ENCODE results near the gene FCHSD2.
"Not testable (repeated sequence)": the region's sequence is repeated elsewhere in the genome, so short reads cannot be mapped to it uniquely, and the experiment has no call there.

Gene FCHSD2

GRCh38 chr11:73147771-73148681 lies 5.9 kb upstream of the FCHSD2 start:
- DNase-seq = no peak

GRCh38 chr11:73145986-73146575 lies 4.0 kb upstream of the FCHSD2 start:
- no peak for DNase-seq

- DNase-seq = no peak
These were observed 1.2 kb upstream of the FCHSD2 start for GRCh38 chr11:73143126-73143838.

GRCh38 chr11:73141309-73142127 lies 600 bp downstream of the FCHSD2 start:
- peak; percentile 75 for DNase-seq

- peak; percentile 43 for DNase-seq
These were observed 1.1 kb downstream of the FCHSD2 start for GRCh38 chr11:73141031-73141308.

- peak; percentile 19 for DNase-seq
These were observed 1.7 kb downstream of the FCHSD2 start for GRCh38 chr11:73140213-73141030.

- DNase-seq = no peak
These were observed 2.5 kb downstream of the FCHSD2 start for GRCh38 chr11:73139476-73140198.

GRCh38 chr11:73137944-73138274 lies 4.2 kb downstream of the FCHSD2 start:
- no peak for DNase-seq

- DNase-seq = no peak
These were observed 4.7 kb downstream of the FCHSD2 start for GRCh38 chr11:73137262-73137943.

- DNase-seq = not testable (repeated sequence)
These were observed 5.4 kb downstream of the FCHSD2 start for GRCh38 chr11:73136722-73137121.

- no peak for DNase-seq
These were observed 6.5 kb downstream of the FCHSD2 start for GRCh38 chr11:73135346-73136284.

GRCh38 chr11:73132349-73132748 lies 9.8 kb downstream of the FCHSD2 start:
- not testable (repeated sequence) for DNase-seq

GRCh38 chr11:73130181-73130580 lies 11.9 kb downstream of the FCHSD2 start:
- DNase-seq = no peak

- DNase-seq = no peak
These were observed 12.9 kb downstream of the FCHSD2 start for GRCh38 chr11:73129198-73129597.

- no peak for DNase-seq
These were observed 15.2 kb downstream of the FCHSD2 start for GRCh38 chr11:73126804-73127480.

- DNase-seq = no peak
These were observed 17.3 kb downstream of the FCHSD2 start for GRCh38 chr11:73124800-73125199.

GRCh38 chr11:73123892-73124291 lies 18.2 kb downstream of the FCHSD2 start:
- not testable (repeated sequence) for DNase-seq

- no peak for DNase-seq
These were observed 20.4 kb downstream of the FCHSD2 start for GRCh38 chr11:73121692-73122091.

GRCh38 chr11:73117071-73117470 lies 25.0 kb downstream of the FCHSD2 start:
- DNase-seq = no peak

Data from CD4-positive, alpha-beta T cell treated with Interleukin-17A for 4 hours (primary cell).